NCI-H1417 (cell line): Measurements from ENCODE around the gene DIAPH1.

Source experiments
- DNase-seq, 3 experiments: peaks; one replicate each; lab custom pipeline; 2025; lab: John Stamatoyannopoulos, UW

The DIAPH1 gene

GRCh38 chr5:141639357-141640050 is 20.7 kb upstream of the DIAPH1 start:
- DNase-seq, result no peak

- no peak for DNase-seq
These were observed 20.0 kb upstream of the DIAPH1 start for GRCh38 chr5:141638771-141639170.

DNA sequence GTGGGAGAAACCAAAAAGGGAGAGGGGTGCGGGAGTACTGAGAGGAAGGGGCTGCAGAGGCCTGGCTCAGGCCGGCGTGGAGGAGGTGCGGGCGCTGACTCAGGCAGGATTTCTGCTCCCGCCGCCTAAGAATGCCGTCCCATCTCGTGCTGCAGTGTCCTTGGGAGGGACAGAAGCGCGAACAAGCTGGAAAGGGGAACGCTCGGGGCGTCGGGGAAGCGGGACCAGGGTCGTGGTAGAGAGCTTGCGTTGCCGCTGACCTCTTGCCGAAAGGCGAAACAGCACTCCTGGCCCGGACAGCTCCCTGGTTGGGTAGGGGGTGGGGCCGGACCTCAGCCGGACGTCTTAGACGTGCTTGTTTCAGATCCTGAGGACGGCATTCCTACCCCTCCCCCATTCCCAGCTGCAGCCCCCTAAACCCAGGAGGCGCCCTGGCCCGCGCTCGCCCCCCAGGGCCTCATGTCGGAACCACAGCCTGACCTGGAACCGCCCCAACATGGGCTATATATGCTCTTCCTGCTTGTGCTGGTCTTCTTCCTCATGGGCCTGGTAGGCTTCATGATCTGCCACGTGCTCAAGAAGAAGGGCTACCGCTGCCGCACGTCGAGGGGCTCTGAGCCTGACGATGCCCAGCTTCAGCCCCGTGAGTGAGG is 19.1 kb upstream of the DIAPH1 start:
- DNase-seq, result peak in 2 of 3 experiments; percentile 17 to 50

DNA sequence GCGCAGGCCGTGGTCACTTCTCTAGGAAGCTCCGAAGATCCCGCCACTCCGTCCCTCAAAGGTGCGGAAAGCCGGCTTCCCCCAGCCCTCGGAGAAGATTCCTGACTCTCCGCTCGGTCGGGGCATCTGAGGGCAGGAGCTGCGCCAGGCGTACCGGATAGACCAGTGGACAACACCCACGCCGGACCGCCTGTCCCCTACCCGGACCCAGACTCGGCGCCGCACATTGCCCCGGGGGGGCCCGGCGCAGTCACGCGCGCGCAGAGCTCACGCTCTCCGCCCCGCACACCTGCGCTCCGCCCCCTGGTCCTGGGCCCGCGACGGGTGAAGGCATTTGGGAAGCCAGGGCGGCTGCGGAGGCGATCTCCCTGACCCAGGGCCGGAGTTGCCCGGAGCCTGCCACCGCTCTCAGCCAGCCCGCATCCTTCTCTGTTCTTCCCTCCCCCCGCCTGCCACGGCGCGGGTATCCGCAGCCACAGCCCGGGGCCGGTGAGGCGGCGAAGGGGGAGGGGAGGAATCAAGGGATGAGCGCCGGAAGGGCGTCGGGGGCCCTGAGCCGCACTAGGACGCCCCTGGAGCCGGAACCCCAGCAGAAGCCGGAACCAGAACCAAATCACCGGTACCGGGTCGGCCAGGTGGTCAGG is 18.4 kb upstream of the DIAPH1 start:
- DNase-seq, result peak in 2 of 3 experiments; percentile 66

DNA sequence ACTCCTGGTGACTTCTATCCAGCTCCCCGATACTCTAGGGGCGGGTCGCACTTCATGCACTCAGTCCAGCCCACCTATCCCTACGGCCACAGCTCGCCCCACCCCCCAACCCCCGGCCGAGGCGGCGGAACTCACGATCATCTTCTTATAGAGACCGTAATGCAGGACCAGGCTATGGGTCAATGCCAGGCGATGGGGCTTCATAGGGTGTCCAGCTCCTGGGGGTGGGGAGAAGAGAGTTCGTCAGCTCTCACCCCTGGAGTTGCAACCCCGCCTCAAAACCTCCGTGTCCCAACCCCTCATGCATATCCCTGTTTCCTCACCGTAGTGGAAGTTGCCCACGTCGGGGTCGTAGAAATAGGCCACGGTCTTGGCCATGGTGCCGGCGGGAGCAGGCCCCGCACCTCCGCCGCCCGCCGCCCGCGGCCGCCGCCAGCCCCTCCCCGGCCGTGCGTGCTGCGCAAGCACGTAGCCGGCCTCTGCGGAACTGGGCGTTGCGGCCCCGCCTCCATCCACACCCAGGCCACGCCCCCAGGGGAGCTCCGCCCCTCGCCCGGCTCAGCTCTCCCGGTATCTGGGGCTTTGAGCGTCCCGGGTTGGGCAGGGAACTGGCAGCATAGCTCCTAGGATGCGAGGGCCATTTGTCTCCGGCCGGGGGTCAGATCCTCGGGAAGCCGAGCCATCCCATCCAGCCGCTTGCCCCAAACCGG is 17.8 kb upstream of the DIAPH1 start, which contains the start of the genes HDAC3 and RELL2:
Gene HDAC3 (minus strand): TSS at position 437 of the 710 bp plus-strand sequence. CDS start 59 bp downstream, at position 378.
Gene RELL2 (plus strand): TSS at position 585 of the 710 bp plus-strand sequence. CDS start 1,229 bp downstream, outside the sequence.
- DNase-seq, result peak; percentile 82 to 91 (median 83)

- no peak for DNase-seq
These were observed 17.3 kb upstream of the DIAPH1 start for GRCh38 chr5:141636106-141636412.

DNA sequence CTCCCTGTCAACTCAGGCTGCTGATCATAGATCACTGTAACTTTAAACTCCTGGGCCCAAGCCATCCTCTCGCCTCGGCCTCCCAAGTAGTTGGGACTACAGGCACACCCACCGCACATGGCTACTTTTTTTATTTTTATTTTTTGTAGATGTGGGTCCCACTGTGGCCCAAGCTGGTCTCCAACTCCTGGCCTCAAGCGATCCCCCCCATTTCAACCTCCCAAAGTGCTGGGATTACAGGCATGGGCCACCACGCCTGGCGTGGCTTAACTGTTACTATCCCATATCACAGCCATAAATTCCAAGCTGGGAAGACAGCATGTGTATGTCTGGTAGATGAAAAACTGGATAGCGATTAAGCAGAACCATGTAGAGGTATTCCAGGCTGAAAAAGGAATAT is 16.8 kb upstream of the DIAPH1 start:
- DNase-seq, result no peak

DNA sequence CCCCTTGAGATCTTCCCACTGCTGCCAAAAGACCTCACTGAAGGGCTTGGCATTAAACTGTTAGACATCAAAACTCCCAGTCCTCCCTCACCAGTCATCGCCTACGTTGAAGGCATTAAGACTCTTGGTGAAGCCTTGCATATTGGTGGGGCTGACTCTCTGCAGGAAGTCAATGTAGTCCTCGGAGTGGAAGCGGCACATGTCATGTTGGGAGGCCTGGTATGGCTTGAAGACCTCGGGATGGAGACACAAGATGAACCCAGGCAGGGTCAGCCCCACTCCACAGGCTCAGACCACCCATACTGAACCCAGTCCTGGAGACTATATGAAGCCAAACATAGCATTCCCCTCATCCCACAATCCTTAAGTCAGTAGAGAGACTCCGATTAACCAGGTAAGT is 15.9 kb upstream of the DIAPH1 start:
- no peak for DNase-seq

DNA sequence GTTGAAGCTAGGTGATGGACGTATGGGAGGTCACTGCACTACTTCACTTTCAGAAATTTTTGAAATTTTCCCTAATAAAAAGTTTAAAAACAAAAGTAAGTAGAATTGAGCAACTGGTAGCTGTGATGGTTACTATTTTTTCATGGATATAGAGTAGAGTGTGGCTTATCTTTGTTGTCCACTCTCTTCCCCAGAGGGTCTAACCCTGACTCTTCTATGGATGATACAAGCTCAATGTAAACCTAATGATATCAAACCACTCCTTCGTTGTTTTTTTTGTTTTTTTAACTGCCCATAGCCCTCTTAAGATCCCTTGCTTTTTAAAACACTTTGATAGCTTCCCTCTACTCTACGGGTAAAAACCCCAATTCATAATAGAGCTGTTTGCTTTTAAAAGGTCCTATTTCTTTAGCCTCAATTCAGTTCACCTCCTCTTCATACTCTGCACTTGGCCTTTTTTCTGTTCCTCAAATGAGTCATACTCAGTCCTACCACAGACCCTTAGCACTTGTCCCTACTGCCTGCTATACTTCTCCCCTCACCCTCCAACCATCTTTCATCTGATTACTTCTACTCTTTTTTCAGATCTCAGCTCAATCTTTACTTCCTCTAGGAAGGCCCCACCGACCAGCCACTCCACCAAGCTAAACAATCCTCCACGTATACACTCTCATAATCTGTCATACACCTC is 15.2 kb upstream of the DIAPH1 start:
- DNase-seq, result no peak

DNA sequence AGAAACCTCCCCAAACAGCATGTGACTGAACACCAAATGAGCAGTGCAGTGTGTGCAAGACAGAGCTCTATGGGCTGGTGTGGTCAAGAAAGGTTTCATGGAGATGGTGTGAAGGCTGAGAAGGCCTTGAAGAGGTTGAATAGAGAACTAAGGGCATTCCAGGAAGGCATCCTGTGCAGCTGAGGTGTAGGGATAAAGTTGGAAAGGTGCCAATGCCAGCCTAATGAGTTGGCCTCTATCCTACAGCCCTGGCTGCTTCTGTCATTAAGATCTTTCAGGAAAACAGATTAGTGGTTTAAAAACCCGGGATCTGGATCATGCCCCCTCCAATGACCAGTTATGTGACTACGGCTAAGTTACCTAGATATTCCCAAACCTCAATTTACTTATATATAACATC is 13.8 kb upstream of the DIAPH1 start:
- peak in 1 of 3 experiments; percentile 4 for DNase-seq

- no peak for DNase-seq
These were observed 11.9 kb upstream of the DIAPH1 start for GRCh38 chr5:141630570-141631140.

DNA sequence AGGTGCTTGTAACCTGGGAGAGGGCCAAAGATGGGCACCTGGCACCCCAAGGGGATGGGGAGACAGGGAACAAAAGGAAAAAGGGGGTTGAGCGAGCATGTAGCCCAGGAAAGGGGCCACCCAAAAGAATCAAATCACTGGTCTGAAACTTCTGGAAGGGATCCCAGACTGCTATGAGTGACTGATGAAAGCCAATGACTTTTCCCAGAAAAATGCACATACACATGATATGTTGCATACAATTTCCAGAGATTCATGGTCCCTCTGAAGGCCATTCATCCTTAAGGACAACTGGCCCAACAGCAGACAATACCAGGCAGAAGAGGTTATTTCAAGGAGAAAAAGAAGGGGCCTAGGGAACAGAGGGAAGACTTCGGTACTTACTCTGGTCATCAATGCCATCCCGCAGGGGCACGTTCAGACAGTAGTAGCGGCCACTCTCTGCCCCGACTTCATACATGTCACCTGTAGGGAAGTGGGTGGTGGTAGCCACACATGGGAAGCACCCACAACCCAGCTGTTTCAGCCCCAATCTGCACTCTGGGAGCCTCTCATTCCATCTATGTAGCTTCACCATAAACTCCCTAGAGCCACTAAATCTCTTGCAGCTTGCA is 9.5 kb upstream of the DIAPH1 start:
- DNase-seq, result no peak

DNA sequence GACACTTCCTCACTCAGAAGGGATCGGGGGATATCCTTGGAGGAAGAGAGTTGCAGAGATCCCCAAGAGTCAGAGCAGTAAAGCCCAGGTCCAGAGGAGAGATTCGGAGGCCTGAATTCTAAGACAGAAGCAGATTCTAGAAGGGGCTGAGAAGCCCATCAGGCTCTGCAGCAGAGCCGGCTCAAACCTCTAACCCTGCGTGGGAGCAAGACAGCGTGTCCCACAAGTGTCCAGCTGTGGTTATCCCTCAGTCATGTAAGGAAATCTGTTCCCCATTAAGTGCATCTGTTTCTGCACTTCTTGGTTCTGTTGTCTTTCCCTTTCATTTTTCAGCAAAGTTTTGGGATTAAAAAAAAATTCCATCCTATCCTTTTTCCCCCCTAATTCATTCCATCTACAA is 4.8 kb upstream of the DIAPH1 start:
- no peak for DNase-seq

DNA sequence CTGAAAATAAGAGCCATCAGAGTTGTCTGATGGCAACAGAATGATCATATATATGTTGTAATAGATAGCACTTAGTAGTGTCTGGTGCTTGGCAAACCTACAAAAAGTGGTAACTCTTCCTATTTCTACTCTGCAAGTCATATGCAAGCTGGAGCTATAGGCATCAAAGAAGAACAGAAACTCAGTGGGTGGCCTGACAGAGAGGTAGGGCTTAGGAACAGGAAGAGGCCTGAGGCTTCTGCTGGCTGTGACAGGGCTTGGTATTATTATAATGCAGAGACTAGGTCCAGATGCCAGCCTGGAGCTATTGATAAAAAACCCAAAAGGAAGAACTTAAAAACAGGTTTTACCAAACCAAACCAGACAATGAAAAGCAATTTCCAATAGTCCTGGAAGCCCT is 4.4 kb upstream of the DIAPH1 start:
- DNase-seq, result no peak

DNA sequence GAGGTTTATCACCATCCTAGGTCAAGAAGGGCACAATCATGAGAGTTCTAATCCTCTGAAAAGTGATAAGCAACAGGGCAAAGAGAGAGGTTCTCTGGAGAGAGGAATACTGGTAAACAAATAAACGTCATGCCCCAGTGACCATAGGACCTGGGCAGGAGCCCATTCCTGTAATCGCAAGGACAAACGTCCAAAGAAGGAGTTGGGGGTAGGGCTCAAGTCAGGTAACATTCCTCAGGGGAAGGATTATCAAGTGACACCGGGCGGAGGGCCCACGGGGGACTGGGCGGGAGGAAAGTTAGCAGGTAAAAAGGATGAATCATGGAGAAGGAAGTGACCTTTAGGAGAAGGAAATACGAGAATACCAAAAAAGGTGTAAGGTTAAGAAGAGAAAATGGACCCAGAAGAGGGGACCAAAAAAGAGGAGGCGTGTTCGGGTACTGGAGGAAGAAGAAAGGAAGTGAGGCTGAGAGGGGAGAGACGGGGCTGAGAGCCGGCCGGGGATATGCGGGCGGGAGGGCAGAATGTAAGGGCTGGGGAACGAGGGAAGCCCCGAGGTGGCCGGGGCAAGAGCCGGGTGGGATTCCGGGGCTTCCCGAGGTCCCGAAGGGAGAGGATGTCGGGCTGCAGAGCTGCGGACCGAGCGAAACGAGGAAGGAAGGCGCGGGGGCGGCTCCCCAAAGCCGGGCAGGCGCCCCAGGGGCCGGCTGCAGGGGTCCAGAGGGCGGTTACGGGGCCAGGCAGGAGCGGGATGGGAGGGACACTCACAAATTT is 583 bp downstream of the DIAPH1 start:
- DNase-seq, result peak; percentile 39 to 75 (median 74)

GRCh38 chr5:141617682-141618029 is 1.1 kb downstream of the DIAPH1 start:
- peak in 1 of 3 experiments; percentile 17 for DNase-seq

DNA sequence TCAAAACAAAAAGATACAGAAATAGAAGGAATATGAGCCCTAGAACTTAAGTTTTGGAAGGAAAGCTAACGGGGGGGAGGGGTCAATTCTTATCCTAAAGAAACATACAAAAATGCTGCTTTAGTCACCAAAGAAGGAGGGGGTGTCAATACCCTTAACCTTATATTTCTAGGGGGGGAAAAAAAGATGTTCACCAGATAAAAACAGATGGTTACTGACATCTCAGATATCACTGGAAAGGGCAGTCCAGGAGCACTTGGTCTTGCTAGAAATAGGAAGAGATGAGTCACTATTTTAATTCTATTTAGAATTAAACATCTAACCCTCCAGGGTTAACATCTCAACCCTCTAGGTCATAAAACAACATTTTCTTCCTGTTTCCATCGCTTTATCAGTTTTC is 1.7 kb downstream of the DIAPH1 start:
- DNase-seq, result no peak

- DNase-seq, result no peak
These were observed 2.6 kb downstream of the DIAPH1 start for GRCh38 chr5:141615991-141616720.

DNA sequence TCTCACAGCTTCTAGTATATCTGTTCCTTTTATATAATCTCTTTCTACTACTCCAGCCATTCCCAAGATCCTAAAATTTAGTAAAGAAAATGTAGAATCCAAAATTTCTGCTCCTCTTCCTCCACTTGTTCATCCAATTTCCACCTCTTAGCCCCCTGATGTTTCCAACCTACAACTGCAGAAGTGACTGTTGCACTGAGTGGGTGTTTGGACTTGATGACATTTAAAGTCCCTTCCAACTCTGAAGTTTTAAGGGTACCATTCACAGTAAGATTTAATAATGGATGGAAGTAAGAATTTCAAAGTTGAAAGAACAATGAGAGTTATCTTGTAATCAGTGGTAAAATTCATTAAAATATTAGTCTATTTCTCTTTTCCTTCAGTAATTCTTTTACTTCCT is 5.5 kb downstream of the DIAPH1 start:
- DNase-seq, result no peak

- DNase-seq, result no peak
These were observed 7.5 kb downstream of the DIAPH1 start for GRCh38 chr5:141611289-141611688.
